Nephron (organoid): ENCODE data around the gene KCND3.

Experiments
- H3K27ac Mint-ChIP-seq, 3 experiments: 2 replicates each; pipeline ENCODE4 v1.8.0; 2020; ENCODE audit warnings: mixed read lengths in 3 of 3, mild to moderate bottlenecking in 2 of 3, moderate library complexity in 1 of 3
- H3K27me3 Mint-ChIP-seq: 2 replicates; pipeline ENCODE4 v1.8.0; 2021; ENCODE audit warnings: low read depth, mild to moderate bottlenecking, moderate library complexity, mixed read lengths
- H3K36me3 Mint-ChIP-seq: 2 replicates; pipeline ENCODE4 v1.8.0; 2020; ENCODE audit warnings: low read depth, mixed read lengths
- H3K4me1 Mint-ChIP-seq: 2 replicates; pipeline ENCODE4 v1.8.0; 2020; ENCODE audit warnings: mixed read lengths
- H3K4me3 Mint-ChIP-seq, 3 experiments: 2 replicates each; pipeline ENCODE4 v1.8.0; 2020; ENCODE audit warnings: mild to moderate bottlenecking in 3 of 3, mixed read lengths in 3 of 3, moderate library complexity in 2 of 3
- H3K9me3 Mint-ChIP-seq: 2 replicates; pipeline ENCODE4 v1.8.0; 2020; ENCODE audit warnings: mixed read lengths
- CTCF ChIP-seq, 3 experiments: fragments of 200-600 bp; sonication (generic); IDR thresholded peaks; one replicate each; pipeline ENCODE4 v1.5.0; 2021; ENCODE audit warnings: antibody characterized with exemption in 3 of 3; ENCODE audit not compliant: unreplicated experiment in 3 of 3

Gene KCND3

GRCh38 chr1:112026016-112026415 is 36.5 kb upstream of the KCND3 start:
- H3K4me3 Mint-ChIP-seq, result no peak overlapping the region
- no peak for TF ChIP-seq CTCF (IDR thresholded peaks at IDR 0.05; ENCODE audit: unreplicated experiment in 3 of 3)
- no peaks in the 10 kb centered on the region for H3K9me3 Mint-ChIP-seq
- no peak overlapping the region for H3K27ac Mint-ChIP-seq
- peaks cover 11% of the 10 kb centered on the region for H3K4me1 Mint-ChIP-seq
- no peaks in the 10 kb centered on the region for H3K36me3 Mint-ChIP-seq
- peaks cover 24% of the 10 kb centered on the region for H3K27me3 Mint-ChIP-seq

GRCh38 chr1:112021263-112021662 is 31.8 kb upstream of the KCND3 start:
- TF ChIP-seq CTCF (IDR thresholded peaks at IDR 0.05; ENCODE audit: unreplicated experiment in 3 of 3), result no peak
- no peaks in the 10 kb centered on the region for H3K4me1 Mint-ChIP-seq
- H3K36me3 Mint-ChIP-seq, result no peaks in the 10 kb centered on the region
- H3K4me3 Mint-ChIP-seq, result no peak overlapping the region
- H3K27me3 Mint-ChIP-seq, result peaks cover 24% of the 10 kb centered on the region
- no peak overlapping the region for H3K27ac Mint-ChIP-seq
- no peaks in the 10 kb centered on the region for H3K9me3 Mint-ChIP-seq

- Mint-ChIP-seq H3K9me3 (no peaks in the 10 kb centered on the region), H3K36me3 (no peaks in the 10 kb centered on the region), H3K27ac (no peak overlapping the region), H3K27me3 (peaks cover 27% of the 10 kb centered on the region), H3K4me1 (no peaks in the 10 kb centered on the region), H3K4me3 (no peak overlapping the region)
- TF ChIP-seq CTCF (IDR thresholded peaks at IDR 0.05; ENCODE audit: unreplicated experiment in 3 of 3), result no peak
These were observed 27.7 kb upstream of the KCND3 start for GRCh38 chr1:112017183-112017582.

GRCh38 chr1:112012823-112013222 is 23.4 kb upstream of the KCND3 start:
- H3K4me1 Mint-ChIP-seq, result no peaks in the 10 kb centered on the region
- H3K27me3 Mint-ChIP-seq, result peaks cover 24% of the 10 kb centered on the region
- no peak overlapping the region for H3K4me3 Mint-ChIP-seq
- no peak for TF ChIP-seq CTCF (IDR thresholded peaks at IDR 0.05; ENCODE audit: unreplicated experiment in 3 of 3)
- H3K9me3 Mint-ChIP-seq, result no peaks in the 10 kb centered on the region
- H3K27ac Mint-ChIP-seq, result no peak overlapping the region
- H3K36me3 Mint-ChIP-seq, result no peaks in the 10 kb centered on the region

GRCh38 chr1:112011202-112011601 is 21.7 kb upstream of the KCND3 start:
- Mint-ChIP-seq H3K4me3 (no peak overlapping the region), H3K36me3 (no peaks in the 10 kb centered on the region), H3K9me3 (no peaks in the 10 kb centered on the region), H3K27ac (no peak overlapping the region), H3K27me3 (peaks cover 19% of the 10 kb centered on the region), H3K4me1 (no peaks in the 10 kb centered on the region)
- no peak for TF ChIP-seq CTCF (IDR thresholded peaks at IDR 0.05; ENCODE audit: unreplicated experiment in 3 of 3)

GRCh38 chr1:112007169-112007568 is 17.7 kb upstream of the KCND3 start:
- Mint-ChIP-seq H3K4me3 (no peak overlapping the region), H3K9me3 (no peaks in the 10 kb centered on the region), H3K27ac (no peak overlapping the region), H3K36me3 (no peaks in the 10 kb centered on the region), H3K4me1 (no peaks in the 10 kb centered on the region), H3K27me3 (peaks cover 33% of the 10 kb centered on the region)
- TF ChIP-seq CTCF (IDR thresholded peaks at IDR 0.05; ENCODE audit: unreplicated experiment in 3 of 3), result no peak
